Ishikawa (cell line): ENCODE results near the gene CCDC110.

Experiments
- EGR1 ChIP-seq: IDR thresholded peaks from 2 replicates; pipeline ENCODE4 v1.6.1; 2012
- EP300 ChIP-seq: IDR thresholded peaks from 2 replicates; pipeline ENCODE4 v1.6.1; 2012; ENCODE audit warnings: borderline replicate concordance
- MAX ChIP-seq: IDR thresholded peaks from 2 replicates; pipeline ENCODE4 v1.6.1; 2012
- NFIC ChIP-seq: IDR thresholded peaks from 2 replicates; pipeline ENCODE4 v1.6.1; 2012
- TAF1 ChIP-seq: IDR thresholded peaks from 2 replicates; pipeline ENCODE4 v1.6.1; 2012; ENCODE audit warnings: low read depth, mild to moderate bottlenecking
- TEAD4 ChIP-seq: IDR thresholded peaks from 2 replicates; pipeline ENCODE4 v1.6.1; 2012
- ZBTB7A ChIP-seq: IDR thresholded peaks from 2 replicates; pipeline ENCODE4 v1.6.1; 2012; ENCODE audit warnings: low read depth

- TF ChIP-seq ZBTB7A = no peak
- TF ChIP-seq TAF1 = no peak
- TF ChIP-seq TEAD4 = no peak
- TF ChIP-seq EP300 = no peak
- no peak for TF ChIP-seq MAX
- no peak for TF ChIP-seq NFIC
- no peak for TF ChIP-seq EGR1
Observed at GRCh38 chr4:185457136-185457535, 14.4 kb downstream of the CCDC110 start.
